Right lobe of liver (tissue), 6 donors: ENCODE data around the gene NXF1. TPM values are rescaled to one million over a fixed set of nuclear protein-coding genes. Genes with fewer than 3 reads are reported as not detected.
"Not testable (repeated sequence)": the region's sequence is repeated elsewhere in the genome, so short reads cannot be mapped to it uniquely, and the experiment has no call there.

Source experiments
- ATAC-seq, 4 donors: fragments of 200-7000 bp; cut with Tn5 transposase; one replicate each; pipeline ENCODE4 v1.9.1; 2020; ENCODE audit warnings: mild to moderate bottlenecking in 4 of 4, moderate library complexity in 4 of 4
- DNase-seq, 3 donors: peaks; one replicate each; pipeline ENCODE4 v3.0.0-alpha.2; 2020
- H3K27ac ChIP-seq, 3 donors: fragments of 200-600 bp; one replicate each; pipeline ENCODE4 v1.8.0; 2022
- H3K27me3 ChIP-seq, 2 donors: fragments of 200-600 bp; one replicate each; pipeline ENCODE4 v1.8.0; 2022
- H3K36me3 ChIP-seq, 4 donors: fragments of 200-600 bp; sonication (generic) in 1 of 4; one replicate each; pipeline versions ENCODE4 v1.5.1 to v1.8.0; 2017 to 2022; ENCODE audit warnings: control low read depth in 1 of 4
- H3K4me1 ChIP-seq, 4 donors: fragments of 200-600 bp; sonication (generic) in 1 of 4; one replicate each; pipeline versions ENCODE4 v1.5.1 to v1.8.0; 2017 to 2022; ENCODE audit warnings: control low read depth in 1 of 4
- H3K4me3 ChIP-seq, 3 donors: fragments of 200-600 bp; one replicate each; pipeline ENCODE4 v1.8.0; 2022
- H3K9me3 ChIP-seq, 4 donors: fragments of 200-600 bp; sonication (generic) in 1 of 4; one replicate each; pipeline versions ENCODE4 v1.5.1 to v1.8.0; 2017 to 2022; ENCODE audit warnings: control low read depth in 1 of 4
- POLR2A ChIP-seq: fragments of 450-650 bp; IDR thresholded peaks from one replicate; pipeline ENCODE4 v1.6.1; 2017; ENCODE audit warnings: antibody characterized with exemption, mild to moderate bottlenecking
- WGBS: methylation state at CpG from one replicate; pipeline ENCODE4 v1.1.6; 2018; ENCODE audit warnings: low coverage, low lambda C conversion rate; ENCODE audit not compliant: insufficient coverage; ENCODE audit errors: missing lambda C conversion rate; 5-methylcytosine and 5-hydroxymethylcytosine counted together
- intact Hi-C, 2 donors: fragments of 100-400 bp; cut with DNase I; formaldehyde crosslinking; loops; one replicate each; pipeline versions ENCODE4 v1.11.2 to v1.14.1; 2022
- total RNA-seq, 6 experiments: library from RNA; depleted of rRNA in 2 of 6; stranded (reverse); fragments of >200 nt in 2 of 6; fragmentation: NEBNext Ultra II Directional in 3 of 6; extraction: Animal tissue kit (Norgen Biotek cat#: 25700) in 3 of 6; gene quantifications; one replicate each; pipeline versions ENCODE4 v1.1.0 to v1.2.4, GENCODE V29; 2016 to 2023
- TF ChIP-seq, protein P1 (sequence below), 4 donors: fragments of 200-600 bp in 3 of 4; fragments of 450-650 bp in 1 of 4; IDR thresholded peaks; one replicate each; pipeline versions ENCODE4 v1.5.1 to v1.8.0; 2016 to 2022; ENCODE audit warnings: antibody characterized with exemption in 4 of 4, mild to moderate bottlenecking in 2 of 4
- donor health status: DM: no; HTN: yes; CAD: no.
- donor health status: DM: no; HTN: no; CAD: no.
- donor health status: DM: no; HTN: no; CAD: no.
- donor health status: DM: no; HTN: yes; CAD: no.
- donor health status: DM: no; HTN: yes; CAD: no.

NXF1 gene
- total RNA-seq, 6 experiments from 2014 or later = 24.7 to 42.9 (median 32.3) TPM

DNA sequence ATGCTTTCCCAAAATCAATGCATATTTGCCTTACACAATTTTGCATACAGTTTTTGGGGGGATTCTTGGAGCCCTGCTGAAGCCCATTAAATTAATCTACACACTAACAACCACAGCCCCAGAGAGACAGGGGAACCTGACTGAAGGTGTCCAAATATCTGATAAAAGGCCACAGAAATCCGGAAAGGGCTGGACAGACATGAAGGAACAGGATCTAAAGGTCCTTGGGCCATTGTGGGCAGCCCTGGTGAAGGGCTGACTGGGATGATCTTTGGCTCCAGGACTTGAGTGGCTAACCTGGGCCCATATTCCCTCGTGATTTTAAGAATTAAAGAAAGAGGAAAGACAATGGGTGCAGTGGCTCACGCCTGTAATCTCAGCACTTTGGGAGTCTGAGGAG is 40.9 kb upstream of the NXF1 start:
- 47% methylated on average over 1 of the region's 3 CpGs for WGBS
- Histone ChIP-seq H3K4me1 (peaks cover 0 to 7% (median 3%) of the 10 kb centered on the region in 4 donors), H3K27ac (no peak overlapping the region), H3K9me3 (no peaks in the 10 kb centered on the region), H3K27me3 (no peaks in the 10 kb centered on the region), H3K4me3 (no peak overlapping the region), H3K36me3 (no peaks in the 10 kb centered on the region)
- no peak for TF ChIP-seq POLR2A
- TF ChIP-seq, protein P1, sequence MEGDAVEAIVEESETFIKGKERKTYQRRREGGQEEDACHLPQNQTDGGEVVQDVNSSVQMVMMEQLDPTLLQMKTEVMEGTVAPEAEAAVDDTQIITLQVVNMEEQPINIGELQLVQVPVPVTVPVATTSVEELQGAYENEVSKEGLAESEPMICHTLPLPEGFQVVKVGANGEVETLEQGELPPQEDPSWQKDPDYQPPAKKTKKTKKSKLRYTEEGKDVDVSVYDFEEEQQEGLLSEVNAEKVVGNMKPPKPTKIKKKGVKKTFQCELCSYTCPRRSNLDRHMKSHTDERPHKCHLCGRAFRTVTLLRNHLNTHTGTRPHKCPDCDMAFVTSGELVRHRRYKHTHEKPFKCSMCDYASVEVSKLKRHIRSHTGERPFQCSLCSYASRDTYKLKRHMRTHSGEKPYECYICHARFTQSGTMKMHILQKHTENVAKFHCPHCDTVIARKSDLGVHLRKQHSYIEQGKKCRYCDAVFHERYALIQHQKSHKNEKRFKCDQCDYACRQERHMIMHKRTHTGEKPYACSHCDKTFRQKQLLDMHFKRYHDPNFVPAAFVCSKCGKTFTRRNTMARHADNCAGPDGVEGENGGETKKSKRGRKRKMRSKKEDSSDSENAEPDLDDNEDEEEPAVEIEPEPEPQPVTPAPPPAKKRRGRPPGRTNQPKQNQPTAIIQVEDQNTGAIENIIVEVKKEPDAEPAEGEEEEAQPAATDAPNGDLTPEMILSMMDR (IDR thresholded peaks at IDR 0.05) = no peak
- intact Hi-C loops = no loop called here
- ATAC-seq (no peak), DNase-seq (no peak)

DNA sequence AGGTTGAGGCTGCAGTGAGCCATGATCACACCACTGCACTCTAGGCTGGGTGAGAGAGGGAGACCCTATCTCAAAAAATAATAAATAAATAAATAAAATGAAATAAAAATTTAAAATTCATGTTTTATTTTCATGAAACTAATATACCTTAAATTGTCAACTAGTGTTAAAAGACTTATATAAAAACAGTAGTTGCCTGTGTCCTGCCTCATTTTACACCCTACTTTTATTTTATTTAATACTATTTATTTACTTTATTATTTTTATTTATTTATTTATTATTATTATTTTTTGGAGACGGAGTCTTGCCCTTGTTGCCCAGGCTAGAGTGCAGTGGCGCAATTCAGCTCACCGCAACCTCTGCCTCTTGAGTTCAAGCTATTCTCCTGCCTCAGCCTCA is 38.9 kb upstream of the NXF1 start:
- DNase-seq (no peak), ATAC-seq (no peak)
- intact Hi-C loops = no loop called here
- no peaks in the 10 kb centered on the region for H3K27me3 ChIP-seq
- 84% methylated on average over 3 of the region's 3 CpGs for WGBS
- H3K27ac ChIP-seq = no peak overlapping the region
- TF ChIP-seq POLR2A = no peak
- TF ChIP-seq, protein P1 (IDR thresholded peaks at IDR 0.05) = no peak
- H3K4me1 ChIP-seq = peaks cover 0 to 7% (median 3%) of the 10 kb centered on the region in 4 donors
- no peaks in the 10 kb centered on the region for H3K36me3 ChIP-seq
- no peaks in the 10 kb centered on the region for H3K9me3 ChIP-seq
- no peak overlapping the region for H3K4me3 ChIP-seq

DNA sequence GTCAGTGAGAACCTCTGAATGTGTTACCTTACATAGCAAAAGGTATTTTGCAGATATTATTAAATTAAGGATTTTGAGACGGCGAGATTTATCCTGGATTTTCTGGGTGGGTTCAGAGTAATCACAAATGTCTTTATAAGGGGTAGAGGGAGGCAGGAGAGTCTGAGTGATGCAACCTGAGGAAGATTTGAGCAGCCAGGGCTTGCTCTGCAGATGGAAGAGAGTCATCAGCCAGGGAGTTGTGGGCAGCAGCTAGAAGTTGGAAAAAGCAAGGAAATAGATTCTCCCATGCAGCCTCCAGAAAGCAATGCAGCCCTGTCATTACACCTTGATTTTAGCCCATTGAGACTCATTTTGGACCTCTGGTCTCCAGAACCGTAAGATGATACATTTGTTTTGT is 38.2 kb upstream of the NXF1 start:
- WGBS = 100% methylated on average over 3 of the region's 3 CpGs
- no peak for ATAC-seq

DNA sequence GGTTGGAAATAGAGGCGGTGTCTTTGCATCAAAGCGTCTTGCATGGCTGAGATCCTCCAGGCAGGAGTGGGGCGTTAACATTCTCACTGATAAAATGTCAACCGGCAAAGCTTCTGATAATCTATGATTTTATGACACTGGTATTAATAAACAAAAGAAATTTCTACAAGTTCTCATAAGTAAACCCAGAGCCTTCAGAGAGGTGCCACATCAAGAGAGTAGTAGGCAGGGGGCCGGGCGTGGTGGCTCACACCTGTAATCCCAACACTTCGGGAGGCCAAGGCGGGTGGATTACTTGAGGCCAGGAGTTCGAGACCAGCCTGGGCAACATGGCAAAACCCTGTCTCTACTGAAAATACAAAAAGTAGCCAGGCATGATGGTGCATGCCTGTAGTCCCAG is 37.7 kb upstream of the NXF1 start:
- H3K36me3 ChIP-seq, H3K9me3 ChIP-seq, DNase-seq, intact Hi-C loops, H3K27me3 ChIP-seq, H3K4me3 ChIP-seq, ATAC-seq: not testable (repeated sequence)
- H3K4me1 ChIP-seq = peaks cover 0 to 15% (median 3%) of the 10 kb centered on the region in 4 donors
- H3K27ac ChIP-seq = peak overlapping the region; percentile 94 to 99 (median 98)
- WGBS = 86% methylated on average over 9 of the region's 9 CpGs

More for the DNA sequence above, 38.2 kb upstream of the NXF1 start:
- H3K4me3 ChIP-seq = no peak overlapping the region
- intact Hi-C loops = no loop called here
- H3K9me3 ChIP-seq = no peaks in the 10 kb centered on the region
- TF ChIP-seq POLR2A = no peak
- TF ChIP-seq, protein P1 (IDR thresholded peaks at IDR 0.05) = no peak
- H3K36me3 ChIP-seq = no peaks in the 10 kb centered on the region
- H3K27ac ChIP-seq = no peak overlapping the region
- no peak for DNase-seq
- H3K27me3 ChIP-seq = no peaks in the 10 kb centered on the region
- H3K4me1 ChIP-seq = peaks cover 0 to 10% (median 3%) of the 10 kb centered on the region in 4 donors

DNA sequence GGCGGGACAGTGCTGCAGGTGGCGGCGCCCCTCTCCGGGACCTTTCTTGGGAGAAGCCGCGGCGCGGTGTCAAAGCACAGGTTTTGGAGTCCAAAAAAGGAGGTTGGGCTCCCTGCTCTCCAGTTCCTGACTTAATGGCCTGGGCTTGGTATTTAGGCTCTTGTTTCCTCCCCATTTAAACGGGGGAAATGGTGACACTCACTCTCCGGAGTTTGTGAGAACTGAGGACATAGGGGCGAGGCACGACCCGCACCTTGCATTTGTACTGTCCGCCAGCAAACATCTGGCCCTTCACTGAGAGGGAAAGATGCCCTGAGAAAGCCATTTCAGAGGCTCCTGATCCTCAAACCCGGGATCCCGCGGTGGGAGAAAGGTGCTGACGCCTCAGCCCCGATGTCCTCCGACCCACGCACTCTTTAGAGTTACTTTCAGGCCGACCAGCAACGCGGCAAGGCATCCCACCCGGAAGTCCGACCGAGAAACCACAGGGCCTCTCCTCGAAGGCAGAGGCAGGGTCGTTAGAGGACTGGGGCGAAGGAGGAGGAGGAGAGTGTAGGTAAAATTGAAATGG is 37.0 kb upstream of the NXF1 start:
- Histone ChIP-seq H3K4me3 (peak overlapping the region; percentile 39 to 64 (median 62)), H3K4me1 (peaks cover 0 to 15% (median 3%) of the 10 kb centered on the region in 4 donors), H3K27ac (peak overlapping the region; percentile 94 to 99 (median 98)), H3K36me3 (no peaks in the 10 kb centered on the region), H3K27me3 (no peaks in the 10 kb centered on the region), H3K9me3 (no peaks in the 10 kb centered on the region)
- DNase-seq (peak; percentile 46 to 65 (median 59)), ATAC-seq (peak in 3 of 4 donors; percentile 2 to 6 (median 4))
- WGBS = 8% methylated on average over 17 of the region's 30 CpGs
- TF ChIP-seq, protein P1 (IDR thresholded peaks at IDR 0.05) = no peak
- TF ChIP-seq POLR2A = no peak
- intact Hi-C loops = no loop called here
